ENCODE results near the gene OSBPL1A. TPM values are rescaled to one million over a fixed set of nuclear protein-coding genes. Genes with fewer than 3 reads are reported as not detected.

Gene OSBPL1A
- total RNA-seq, 2 donors from 2014 or later = 2.0 TPM; not detected in 1

DNA sequence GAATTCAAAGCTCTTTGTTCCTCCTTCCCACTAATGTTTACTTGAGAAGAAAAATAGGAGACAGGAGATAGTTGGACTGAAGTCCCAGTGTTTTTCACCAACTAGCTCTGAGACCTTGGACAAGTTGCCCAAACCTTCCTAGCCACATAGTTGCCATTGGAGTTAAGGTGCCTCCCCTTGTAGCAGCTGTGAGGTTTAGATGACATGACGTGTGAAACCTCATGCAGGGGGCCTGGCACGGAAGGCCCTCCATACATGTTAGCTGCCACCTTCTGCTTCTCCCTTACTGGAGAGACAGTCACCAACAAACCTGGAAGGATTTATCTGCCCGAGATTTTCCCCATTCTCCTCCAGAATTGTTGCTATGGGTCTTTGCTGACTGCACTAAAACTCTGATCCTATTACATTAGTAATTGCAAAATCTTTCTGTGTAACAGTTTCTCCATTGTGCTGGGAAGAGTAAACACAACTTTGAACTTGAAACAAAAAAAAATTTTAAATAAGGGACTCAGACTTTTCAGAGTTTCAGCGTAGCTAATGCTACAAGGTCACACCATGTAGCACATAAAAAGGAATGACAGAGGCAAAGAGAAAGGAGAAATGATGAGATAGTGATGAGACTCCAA lies 282.6 kb downstream of the OSBPL1A start:
- peak overlapping the region; percentile 65 to 90 for H3K27ac Mint-ChIP-seq
- no peaks in the 10 kb centered on the region for H3K27me3 Mint-ChIP-seq
- peak; percentile 85 to 88 for ATAC-seq
- DNase-seq (ENCODE audit: low spot score) = peak; percentile 64
- H3K4me3 Mint-ChIP-seq = peak overlapping the region; percentile 55
- H3K4me1 Mint-ChIP-seq (ENCODE audit: low read depth in 2 of 2) = peaks cover 41 to 48% of the 10 kb centered on the region in 2 donors
- H3K36me3 Mint-ChIP-seq = no peaks in the 10 kb centered on the region
- H3K9me3 Mint-ChIP-seq = no peaks in the 10 kb centered on the region

DNA sequence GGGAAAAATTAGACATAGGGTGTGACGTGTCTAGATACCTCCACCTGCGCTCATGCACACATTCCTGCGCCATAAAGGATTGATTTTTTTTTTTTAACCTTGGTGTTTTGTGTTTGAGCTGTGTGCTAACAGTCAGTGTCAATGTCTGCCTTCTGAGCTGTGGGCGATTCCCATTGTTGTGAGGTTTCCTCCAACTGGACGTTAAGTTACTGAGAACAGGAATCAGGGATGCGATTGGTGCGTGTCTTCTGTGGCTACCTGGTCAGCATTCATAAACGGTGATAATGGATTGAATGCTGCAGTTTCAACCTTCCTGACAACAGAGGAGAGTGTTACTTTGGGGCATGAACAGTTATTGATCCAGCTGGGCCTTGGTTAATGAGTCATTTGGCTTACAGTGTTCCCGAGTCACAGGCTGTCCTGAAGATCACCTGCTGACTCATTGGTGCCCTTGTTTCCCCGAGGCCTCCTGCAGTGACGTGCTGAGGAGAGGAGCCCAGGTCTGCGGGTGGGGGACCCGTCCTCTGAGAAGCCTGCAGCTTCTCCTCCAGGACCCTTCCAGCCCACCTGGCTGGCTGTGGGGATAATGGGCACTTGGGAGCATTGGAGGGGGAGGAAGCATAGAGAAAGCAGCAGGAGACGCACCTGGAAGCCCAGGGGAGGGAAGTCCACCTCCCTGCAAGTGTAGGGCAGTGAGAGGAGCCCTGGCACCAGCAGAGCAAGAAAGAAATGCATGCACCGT lies 284.6 kb downstream of the OSBPL1A start:
- Mint-ChIP-seq H3K4me1 (ENCODE audit: low read depth in 2 of 2) (peaks cover 34 to 43% of the 10 kb centered on the region in 2 donors), H3K36me3 (no peaks in the 10 kb centered on the region), H3K27me3 (no peaks in the 10 kb centered on the region), H3K9me3 (no peaks in the 10 kb centered on the region), H3K27ac (peak overlapping the region; percentile 0 to 73), H3K4me3 (no peak overlapping the region)
- no peak for DNase-seq (ENCODE audit: low spot score)
- peak in 1 of 2 donors; percentile 8 for ATAC-seq

DNA sequence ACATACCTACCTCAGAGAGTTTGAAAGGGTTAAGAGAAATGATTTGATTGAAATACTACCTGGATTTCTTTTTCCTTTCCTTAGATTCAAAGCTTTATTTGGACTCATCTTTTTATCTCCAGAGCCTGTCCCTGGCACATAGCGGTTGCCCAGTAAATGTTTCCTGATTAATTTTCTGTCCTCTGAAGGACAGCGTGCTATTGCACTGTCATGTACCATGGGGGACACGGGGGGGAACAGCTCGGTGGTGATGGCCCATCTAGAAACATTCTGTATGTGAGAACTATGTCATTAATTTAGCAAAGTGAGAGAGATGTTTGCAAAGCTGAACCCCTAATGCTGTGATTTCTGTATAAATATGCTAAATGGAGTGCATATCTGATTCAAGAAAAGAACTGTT lies 285.2 kb downstream of the OSBPL1A start:
- H3K27ac Mint-ChIP-seq = peak overlapping the region in 1 of 2 donors; percentile 42
- no peaks in the 10 kb centered on the region for H3K27me3 Mint-ChIP-seq
- H3K36me3 Mint-ChIP-seq = no peaks in the 10 kb centered on the region
- H3K9me3 Mint-ChIP-seq = no peaks in the 10 kb centered on the region
- DNase-seq (ENCODE audit: low spot score) (no peak), ATAC-seq (no peak)
- H3K4me1 Mint-ChIP-seq (ENCODE audit: low read depth in 2 of 2) = peaks cover 34 to 43% of the 10 kb centered on the region in 2 donors
- H3K4me3 Mint-ChIP-seq = no peak overlapping the region

Other genes with a start within 250 kb of the OSBPL1A start
- 1 to 10 TPM; 6.0 to 6.6 TPM for gene IMPACT, start 28.8 kb upstream of the OSBPL1A start, total RNA-seq
- gene HRH4, start 62.8 kb upstream of the OSBPL1A start, total RNA-seq = under 1 TPM in 1 of 2 donors, not detected in 1; 0.53 TPM